ENCODE results near the gene KCNAB1.

DNA sequence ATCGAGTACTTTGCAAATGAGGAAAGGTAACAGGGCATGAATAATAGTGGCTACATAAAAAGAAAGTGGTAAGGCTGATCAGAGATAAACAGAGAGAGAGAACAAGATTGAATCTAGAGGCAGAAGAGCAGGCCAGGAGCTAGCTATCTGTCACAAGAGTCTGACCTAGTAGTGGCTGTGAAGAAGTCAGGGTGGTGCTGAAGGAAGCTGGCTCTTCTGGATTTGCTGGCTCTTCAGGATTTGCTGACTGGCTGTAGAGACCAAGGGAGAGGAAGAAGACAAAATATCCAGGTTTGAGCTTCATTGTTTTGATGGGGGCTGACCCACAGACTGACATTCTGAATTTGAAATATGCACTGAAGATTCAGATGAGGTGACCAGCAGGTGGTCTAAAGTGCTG, 292.2 kb downstream of the KCNAB1 start:
- no peak for TF ChIP-seq POLR2AphosphoS5 (IDR thresholded peaks at IDR 0.05)
- TF ChIP-seq POLR2A (IDR thresholded peaks at IDR 0.05), result no peak
- TF ChIP-seq, protein P1, sequence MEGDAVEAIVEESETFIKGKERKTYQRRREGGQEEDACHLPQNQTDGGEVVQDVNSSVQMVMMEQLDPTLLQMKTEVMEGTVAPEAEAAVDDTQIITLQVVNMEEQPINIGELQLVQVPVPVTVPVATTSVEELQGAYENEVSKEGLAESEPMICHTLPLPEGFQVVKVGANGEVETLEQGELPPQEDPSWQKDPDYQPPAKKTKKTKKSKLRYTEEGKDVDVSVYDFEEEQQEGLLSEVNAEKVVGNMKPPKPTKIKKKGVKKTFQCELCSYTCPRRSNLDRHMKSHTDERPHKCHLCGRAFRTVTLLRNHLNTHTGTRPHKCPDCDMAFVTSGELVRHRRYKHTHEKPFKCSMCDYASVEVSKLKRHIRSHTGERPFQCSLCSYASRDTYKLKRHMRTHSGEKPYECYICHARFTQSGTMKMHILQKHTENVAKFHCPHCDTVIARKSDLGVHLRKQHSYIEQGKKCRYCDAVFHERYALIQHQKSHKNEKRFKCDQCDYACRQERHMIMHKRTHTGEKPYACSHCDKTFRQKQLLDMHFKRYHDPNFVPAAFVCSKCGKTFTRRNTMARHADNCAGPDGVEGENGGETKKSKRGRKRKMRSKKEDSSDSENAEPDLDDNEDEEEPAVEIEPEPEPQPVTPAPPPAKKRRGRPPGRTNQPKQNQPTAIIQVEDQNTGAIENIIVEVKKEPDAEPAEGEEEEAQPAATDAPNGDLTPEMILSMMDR (IDR thresholded peaks at IDR 0.05), result no peak
- TF ChIP-seq EP300 (IDR thresholded peaks at IDR 0.05), result no peak

All from suprapubic skin (tissue), 4 donors.